GM04504 (cell line): ENCODE data around the gene MRC2.
A peak's percentile ranks its signal among the peaks of the same experiment; 100 is the strongest.

Experiments used
- DNase-seq: peaks from one replicate; pipeline ENCODE4 v3.0.0-alpha.2; 2012; ENCODE audit warnings: low read depth

Gene MRC2

DNA sequence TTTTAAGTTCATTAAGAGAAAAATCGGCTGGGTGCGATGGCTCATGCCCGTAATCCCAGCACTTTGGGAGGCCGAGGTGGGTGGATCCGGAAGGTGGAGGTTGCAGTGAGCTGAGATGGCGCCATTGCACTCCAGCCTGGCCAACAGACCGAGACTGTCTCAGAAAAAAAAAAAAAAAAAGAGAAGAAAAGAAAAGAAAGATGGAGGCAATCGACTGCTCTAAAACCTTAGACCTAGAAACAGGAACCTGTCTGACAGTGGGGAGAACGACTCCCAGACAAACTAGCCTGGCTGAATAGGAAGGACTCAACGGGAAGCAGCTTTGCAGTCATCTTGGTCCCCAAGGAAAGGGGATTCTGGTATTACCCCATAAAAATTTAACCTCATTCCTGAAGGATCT is 13.7 kb downstream of the MRC2 start:
- DNase-seq, result no peak

DNA sequence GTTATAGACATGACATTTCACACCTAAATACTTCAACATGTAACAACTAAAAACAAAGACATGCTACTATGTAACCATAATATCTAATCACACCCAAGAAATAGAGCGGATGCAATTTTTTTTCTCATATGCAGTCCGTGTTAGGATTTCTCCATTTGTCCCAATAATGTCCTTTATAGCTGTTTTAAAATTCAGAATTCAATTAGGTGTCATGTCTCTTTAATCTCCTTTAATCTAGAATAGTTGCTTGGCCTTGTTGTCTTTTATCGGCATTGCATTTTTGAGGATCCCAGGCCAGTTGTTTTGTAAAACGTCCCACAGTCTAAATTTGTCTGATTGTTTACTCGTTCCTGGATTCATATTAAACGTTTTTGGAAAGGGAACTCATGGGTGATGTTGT is 14.5 kb downstream of the MRC2 start:
- DNase-seq, result no peak

DNA sequence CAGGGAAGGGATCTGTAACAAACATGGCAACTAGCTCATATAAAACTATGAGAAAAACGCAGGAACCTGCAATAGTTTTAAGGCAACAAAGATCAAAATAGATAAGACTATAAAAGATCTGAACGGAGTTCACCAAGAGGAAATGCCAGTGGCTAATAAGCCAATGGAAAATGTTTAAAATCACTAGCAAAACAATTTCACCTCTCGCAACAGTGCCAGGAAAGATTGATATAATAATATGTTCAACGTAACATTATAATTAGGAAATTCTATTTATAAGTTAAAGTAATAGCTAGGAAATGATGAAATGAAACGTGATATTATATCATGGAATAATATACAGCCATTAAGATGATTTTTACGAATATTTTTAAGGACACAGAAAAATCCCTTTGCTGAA is 16.0 kb downstream of the MRC2 start:
- no peak for DNase-seq

DNA sequence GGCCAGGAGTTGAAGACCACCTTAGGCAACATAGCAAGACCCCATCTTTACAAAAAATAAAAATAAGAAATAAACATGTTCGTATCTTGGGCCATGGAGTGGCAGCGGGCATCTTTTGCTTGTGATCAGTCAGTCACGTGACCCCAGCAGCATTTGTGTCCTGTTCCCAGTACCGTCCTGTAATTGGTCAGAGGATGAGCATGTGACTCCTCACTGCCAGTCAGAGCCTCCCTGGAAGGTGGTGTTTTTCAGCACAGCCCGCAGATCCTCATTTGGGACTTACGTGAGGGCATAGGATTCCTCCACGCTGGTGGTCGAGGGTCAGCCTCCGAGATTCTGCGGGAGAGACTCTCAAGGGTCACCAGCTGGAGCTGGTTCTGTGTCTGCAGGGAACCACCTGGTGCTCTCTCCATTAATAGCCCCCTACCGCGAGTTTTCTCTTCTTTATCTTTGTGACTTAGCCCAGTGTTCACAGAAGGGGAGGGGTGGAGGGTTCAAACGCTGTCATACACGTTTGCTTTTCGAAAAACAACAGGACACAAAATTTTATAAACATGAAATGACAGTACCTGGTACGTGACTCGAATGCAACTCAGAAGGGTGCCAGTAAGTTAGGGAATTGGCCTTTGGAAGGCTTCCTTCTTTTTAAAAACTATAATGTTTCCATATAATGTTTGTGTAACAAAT is 17.2 kb downstream of the MRC2 start:
- no peak for DNase-seq

DNA sequence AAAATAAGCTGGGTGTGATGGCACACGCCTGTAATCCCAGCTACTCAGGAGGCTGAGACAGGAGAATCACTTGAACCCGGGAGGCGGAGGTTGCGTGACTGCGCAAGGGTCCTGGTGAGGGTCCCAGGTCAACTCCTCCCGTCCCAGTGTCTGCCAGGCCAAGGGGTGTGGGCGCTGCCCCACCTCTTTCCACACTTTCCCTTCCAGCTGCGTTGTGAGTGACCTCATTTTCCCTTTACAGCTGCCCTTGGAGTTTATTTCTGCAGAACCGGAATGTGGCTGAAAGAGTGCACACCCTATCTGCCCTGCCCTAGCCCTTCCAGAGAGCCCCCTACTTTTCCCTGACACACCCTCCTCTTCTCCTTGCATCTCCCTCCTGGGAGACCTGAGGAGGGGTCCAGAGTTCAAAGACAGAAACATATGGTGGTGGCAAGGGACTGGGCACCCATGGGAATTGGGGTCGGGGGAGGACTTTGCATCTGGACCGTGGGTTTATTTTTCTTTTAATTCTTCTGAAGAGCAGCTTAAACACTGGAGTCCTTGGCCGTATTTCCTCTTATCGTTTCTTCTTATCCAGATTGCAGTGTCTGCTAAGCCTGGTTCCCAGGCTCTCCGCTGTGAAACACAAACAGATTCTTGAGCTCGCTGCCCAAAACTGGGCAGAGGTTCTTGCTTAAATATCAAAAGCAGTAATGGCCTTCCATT is 20.9 kb downstream of the MRC2 start:
- DNase-seq, result no peak

DNA sequence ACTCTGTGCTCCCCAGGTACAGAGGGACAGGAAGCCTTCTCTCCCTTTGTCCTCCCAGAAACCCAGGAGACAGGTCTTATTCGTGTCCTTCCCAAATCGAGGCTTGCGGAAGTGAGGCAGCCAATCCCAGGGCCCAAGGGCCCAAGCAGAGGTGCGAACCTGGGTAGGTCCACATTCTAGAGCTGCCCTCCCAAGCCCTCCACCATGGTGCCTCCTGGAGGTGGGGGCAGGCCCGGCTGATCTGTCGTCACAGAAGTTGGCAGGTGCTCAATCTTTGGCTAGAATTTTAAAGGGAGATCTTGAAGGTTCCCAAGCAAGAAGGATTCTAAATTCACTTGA is 21.5 kb downstream of the MRC2 start:
- DNase-seq, result no peak

DNA sequence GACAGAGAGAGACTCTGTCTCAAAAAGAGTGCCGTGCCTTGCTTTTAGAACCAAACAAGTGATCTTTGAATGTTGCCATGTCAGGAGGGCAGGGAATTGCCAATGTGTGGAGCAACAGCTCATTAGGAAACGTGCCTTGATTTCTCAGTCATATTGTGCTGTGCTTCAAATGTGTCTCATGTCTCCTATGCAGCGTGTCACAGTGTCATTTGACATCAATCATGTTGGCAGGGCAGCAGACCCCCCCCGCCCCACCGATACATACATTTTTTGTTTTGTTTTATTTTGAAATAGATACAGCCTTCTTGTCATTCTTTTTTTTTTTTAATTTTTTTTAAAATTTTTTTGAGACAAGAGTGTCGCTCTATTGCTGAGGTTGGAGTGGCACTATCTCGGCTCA is 22.1 kb downstream of the MRC2 start:
- no peak for DNase-seq

DNA sequence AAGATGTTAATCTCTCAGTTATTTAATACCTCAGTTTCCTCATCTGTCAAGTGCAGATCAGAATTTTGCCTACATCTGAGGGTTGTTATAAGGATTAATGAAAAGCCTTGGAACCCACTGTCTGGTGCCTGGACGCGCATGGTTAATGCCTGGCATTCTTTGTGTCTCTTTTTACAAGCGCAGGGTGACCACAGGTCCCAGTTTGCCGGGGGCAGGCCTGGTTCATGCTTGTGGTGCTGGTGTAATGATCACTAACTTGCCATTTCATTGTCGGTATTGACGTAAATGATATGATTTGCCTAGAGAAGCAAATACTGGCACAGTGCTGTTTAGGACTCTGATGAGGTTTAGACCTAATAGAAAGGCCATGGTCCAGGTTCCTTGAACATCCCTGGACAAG is 23.1 kb downstream of the MRC2 start:
- DNase-seq, result no peak

DNA sequence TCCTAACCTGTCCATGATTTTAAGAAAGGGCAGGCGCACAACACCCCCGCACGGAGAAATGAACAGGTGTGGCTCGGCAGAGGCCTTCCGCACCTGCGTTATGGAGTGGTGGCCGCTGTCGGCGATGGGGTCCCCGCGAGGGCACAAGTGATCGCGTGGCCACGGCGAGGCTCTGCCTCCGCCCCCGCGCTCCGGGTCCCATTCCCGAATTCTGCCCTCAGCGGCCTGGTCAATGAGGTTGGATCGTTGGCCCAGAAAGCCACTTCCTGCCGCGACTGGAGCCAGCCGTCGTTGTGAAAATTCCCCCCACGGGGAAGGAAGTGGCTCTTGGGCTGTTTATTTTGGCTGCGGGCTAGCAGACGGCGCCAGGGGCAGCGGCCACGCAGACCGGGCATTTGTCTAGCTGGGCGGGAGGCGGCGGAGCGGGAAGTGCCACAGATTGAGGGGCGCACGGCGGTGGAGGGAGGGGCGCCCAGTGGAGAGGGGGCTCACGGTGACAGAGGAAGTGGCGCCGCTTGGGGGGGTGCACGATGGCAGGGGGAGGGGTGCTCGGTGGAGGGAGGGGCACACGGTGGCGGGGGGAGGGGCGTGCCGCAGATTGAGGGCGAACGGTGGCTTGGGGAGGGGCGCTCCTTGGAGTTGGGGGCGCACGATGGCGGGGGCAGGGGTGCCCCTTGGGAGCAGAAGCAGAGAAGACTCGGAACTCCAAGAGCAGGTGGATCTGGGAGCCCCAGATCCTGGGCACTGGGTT is 25.0 kb downstream of the MRC2 start:
- DNase-seq, result peak; percentile 57

DNA sequence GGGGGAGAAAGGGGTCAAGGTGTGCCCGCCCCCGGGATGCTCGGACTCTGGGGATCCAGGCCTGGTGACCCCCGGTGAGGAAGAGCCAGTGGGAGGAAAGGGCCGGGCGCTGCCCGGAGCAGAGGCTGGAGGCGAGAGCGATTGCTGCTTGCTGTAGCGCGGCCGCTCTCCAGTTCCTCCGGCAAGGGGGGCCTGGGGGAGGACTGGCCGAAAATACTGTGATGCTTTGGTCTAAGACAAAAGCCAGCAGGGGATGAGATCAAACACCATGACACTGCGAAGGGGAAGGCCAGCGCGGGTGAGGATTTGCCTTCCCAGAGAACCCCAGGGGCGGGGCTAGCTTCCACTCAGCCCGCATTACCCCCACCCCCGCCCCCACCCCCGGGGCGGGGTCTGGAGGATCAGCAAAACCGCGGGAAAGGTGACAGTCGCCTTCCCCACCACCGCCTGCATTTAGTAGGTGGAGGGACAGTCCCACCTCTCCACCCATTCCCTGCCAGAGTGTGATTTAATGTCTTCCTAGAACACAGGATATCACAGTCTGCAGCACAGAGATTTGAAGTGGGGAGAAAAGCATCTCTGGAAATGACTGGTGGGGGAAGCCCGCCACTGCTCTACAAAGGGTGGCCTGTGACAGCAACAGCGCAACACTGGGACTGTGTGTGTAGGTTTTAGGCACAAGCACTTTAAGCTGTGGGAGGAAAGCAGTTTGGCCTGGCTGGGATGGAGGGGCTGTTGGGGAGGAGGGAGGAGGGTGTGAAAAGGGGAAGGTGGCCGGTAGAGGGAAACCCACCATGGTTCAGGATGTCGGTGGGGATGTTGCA is 25.7 kb downstream of the MRC2 start:
- peak; percentile 34 for DNase-seq

DNA sequence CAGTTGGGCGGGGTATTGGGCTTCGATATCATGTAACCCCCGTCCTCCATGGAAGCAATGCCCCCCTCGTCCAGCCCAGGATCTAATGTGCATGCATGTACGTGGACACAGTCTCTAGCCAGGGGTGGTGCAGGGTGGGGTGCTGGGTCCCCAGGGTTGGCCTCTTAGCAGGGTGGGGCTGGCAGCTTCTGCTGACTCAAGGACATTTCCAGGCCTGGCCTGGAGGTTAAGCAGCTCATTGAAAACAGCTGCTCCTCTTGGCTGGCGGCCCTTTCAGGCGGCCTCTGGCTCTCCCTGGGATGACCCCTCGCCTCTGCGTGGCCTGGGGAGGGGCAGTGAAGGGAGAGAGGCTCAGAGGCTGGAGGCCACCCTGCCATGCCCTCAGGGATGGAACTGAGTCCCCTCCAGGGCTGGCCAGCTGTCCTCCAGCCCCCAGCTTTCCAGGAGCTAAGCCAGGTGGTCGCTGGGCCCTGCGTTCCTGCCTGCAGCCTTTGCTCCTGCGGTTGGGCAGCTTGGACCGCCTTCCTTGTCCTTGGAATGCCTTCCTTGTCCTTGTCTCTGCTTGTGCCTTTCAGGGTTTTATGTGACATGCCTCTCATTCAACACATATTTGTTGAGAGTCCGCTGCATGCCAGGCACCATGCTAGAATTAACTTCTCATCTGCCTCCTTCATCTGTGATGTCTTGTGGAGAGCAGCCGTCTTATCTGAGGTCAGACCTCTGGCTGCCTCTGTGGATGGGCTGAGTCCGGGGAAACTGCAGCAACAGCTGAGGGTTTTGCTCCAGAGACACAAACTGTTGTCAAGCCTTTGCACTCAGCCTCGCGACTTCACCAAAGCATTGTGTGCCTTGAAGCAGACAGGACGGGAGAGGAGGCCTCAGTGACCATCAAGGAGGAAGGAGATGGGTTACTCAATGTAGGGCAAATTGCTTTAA is 26.6 kb downstream of the MRC2 start:
- DNase-seq, result peak; percentile 78

DNA sequence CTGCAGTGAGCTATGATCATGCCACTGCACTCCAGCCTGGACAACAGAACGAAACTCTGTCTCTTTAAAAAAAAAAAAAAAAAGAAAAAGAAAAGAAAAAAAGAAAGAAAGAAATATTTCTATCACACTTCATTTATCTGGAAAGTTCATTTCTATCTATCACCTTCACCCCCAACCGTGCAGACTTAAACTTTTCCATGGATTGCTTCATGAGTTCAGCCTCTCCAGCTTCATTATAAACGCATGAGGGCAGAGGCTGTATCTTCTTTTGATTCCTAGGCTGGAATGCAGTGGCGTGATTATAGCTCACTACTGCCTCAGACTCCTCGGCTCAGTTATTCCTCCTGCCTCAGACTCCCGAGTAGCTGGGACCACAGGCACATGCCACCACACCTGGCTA is 28.2 kb downstream of the MRC2 start:
- DNase-seq, result no peak

DNA sequence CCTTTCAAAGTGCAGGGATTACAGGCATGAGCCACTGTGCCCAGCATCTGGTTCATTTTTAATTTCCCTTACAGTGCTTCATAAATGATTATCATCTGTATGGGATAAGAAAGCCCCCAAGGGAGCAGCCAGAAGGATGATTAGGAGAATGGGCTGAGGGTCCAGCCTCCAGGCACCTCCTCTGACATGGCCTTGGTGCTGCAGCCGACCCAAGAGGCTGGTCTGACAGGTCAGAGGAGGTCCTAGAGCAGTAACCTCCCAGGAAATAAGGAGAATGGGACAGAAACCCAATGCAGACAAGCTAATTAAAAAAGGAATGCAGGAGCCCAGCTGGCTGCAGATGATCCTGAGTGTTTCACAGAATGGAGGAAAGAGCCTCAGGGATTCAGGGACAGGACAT is 29.0 kb downstream of the MRC2 start:
- DNase-seq, result no peak

DNA sequence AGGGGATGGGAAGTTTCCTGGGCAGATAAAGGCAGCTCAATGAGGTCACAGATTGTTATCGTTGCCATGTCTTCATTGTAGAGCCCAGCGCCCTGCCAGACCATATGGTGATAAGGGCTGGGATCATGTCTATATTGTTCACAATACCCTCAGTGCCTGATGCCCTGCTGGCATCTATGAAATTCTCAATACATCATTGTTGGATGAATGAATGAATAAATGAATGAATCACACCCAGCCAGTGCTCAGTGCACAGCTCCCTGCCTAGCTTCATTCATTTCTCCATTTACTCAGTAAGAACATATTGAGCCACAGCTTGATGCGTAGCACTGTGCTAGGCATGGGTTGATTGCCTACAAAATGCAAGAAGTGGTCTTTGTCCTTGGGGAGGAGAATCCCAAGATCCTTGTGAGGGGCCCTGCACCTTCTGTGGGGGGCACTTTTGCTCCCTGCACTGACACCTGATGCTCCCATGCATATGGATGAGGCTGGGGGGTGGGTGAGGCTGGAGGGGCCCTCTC is 29.7 kb downstream of the MRC2 start:
- DNase-seq, result no peak

DNA sequence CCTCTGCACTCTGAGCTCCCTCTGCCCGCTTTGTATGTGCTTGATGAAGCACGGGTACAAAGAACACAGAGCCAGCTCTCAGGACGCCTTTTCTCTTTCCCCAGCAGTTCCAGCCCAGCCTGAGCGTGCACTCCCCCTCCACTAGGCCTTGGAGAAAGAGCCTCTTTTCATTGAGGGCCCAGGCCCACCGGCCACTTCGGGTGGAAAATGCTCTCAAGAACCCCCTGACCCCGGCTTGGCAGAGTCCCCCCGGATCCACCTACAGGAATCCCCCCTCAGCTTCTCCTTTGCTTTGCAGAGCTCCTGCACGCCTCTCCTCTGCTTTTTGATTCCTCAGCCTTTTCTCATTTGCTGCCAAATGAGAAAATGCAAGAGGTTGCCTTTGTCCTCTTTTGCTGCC is 30.2 kb downstream of the MRC2 start:
- DNase-seq, result no peak

DNA sequence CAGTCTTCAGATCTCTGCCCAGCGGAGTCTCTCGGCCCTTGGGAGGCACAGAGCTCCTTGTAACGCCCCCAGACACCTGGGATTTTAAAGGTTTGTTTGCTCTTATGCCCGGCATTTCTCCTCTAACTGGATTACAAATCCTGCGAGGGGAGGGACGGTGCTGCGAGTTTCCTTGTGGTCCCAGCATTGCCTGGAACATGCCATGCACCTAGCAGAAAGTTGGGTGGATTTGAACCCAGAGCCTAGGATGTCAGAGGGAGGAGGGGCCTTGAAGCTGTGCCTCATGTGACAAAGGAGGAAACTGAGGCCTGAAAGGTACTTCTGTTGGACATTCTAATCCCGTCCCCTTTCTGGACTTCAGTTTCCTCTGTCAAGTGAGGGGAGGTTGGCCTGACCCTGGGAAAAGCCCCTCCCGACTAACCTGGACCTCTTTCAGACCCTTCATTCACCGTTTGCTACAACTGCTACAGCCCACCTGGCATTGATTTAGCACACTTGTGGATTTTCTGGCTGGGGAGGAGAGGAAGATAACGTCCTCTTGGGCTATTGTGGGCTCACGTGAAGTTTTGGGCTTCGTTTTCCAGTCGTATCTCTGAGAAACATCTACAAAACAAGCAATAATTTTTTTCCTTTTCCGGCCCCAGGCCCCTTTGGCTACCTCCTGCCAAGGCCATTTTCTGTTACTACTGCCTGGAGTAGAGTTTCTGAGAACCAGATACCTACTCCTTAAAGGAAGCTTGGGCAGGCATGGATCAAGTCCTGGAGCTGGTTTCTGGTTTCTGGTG is 30.9 kb downstream of the MRC2 start:
- DNase-seq, result no peak

DNA sequence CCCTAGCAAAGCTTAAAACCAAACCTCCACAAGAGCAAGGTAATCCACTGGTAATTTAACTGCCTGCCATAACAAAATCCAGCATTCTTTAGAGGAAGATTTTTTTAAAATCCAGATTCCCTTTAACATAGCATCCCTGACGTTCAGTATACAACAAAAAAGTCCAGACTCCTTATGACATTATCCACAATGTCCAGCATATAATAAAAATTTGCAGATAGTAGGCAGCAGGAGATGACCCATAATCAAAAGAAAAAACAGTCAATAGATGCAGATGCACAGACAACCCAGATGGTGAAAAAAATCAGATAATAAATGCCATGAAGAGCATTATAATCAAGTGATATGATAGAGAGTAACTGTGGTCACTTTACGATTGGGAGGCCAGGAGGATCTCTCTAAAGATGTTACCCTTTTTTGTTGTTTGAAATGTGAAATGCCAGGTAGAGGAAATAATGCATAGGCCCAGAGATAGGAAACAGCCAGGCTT is 33.2 kb downstream of the MRC2 start:
- DNase-seq, result no peak

DNA sequence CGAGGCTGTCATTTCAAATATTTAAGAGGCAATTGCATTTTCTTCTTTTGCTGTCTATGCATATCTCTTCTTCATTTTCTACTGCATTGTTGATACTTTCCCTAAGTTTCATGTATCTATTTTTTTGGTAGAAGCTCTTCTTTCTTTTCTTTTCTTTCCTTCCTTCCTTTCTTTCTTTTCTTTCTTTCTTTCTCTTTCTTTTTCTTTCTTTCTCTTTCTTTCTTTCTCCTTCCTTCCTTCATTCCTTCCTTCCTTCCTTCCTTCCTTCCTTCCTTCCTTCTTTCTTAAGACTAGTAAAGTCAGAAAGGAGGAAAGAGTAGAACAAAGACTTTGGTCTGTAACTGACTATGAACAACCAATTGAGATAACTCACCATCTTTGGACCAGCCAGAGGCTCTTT is 33.9 kb downstream of the MRC2 start:
- no peak for DNase-seq

DNA sequence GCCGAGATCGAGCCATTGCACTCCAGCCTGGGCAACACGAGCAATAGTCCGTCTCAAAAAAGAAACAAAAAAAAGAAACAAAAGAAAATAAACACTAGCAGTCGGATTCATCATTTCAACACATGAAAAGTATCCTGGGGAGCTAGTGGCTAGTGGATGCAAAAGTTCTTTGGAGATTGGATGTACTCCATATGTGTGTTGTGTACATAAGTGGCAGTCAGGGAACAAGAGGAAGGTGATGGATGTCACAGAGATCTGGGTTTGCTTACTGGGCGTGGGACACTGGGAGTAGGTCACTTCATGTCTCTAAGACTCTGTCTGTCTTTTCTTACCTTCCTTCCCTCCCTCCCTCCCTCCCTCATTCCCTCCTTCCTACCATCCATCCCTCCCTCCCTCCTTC is 35.4 kb downstream of the MRC2 start:
- no peak for DNase-seq

DNA sequence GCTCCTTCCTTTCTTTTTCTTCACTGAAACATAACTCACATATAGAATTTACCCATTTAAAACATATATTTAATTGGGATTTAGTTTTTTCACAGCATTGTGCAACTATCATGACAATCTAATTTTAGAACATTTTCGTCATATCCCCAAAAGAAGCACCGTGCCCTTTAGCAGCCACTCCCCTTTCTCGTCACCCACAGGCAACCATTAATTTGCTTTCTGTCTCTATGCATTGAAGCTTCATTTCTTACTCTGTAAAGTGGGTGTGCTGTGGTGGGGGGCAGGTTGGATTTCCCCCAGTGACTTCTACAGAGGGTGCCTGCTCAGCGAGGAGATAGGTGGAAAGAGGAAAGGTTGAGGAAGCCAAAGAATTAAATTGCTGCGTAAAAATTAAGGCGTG is 35.8 kb downstream of the MRC2 start:
- DNase-seq, result no peak
